Kidney epithelial cell (primary cell): ENCODE results near the gene BCL2L13. TPM values are rescaled to one million over a fixed set of nuclear protein-coding genes. Genes with fewer than 3 reads are reported as not detected.

Source experiments
- DNase-seq: peaks from one replicate; pipeline ENCODE4 v3.0.0-alpha.2; 2010; ENCODE audit warnings: low read depth
- H3K27me3 ChIP-seq: 2 replicates; pipeline ENCODE4 v1.6.0; 2011; ENCODE audit warnings: low read length; ENCODE audit not compliant: control insufficient read depth, insufficient read depth
- H3K36me3 ChIP-seq: 2 replicates; pipeline ENCODE4 v1.5.1; 2011; ENCODE audit warnings: low read length; ENCODE audit not compliant: control insufficient read depth, insufficient read depth
- H3K4me3 ChIP-seq: 2 replicates; pipeline ENCODE4 v1.5.1; 2011; ENCODE audit warnings: low read depth, mild to moderate bottlenecking, control low read depth, low read length
- total RNA-seq: library from RNA; depleted of rRNA; stranded (reverse); fragments of >200 nt; gene quantifications from 2 replicates; pipeline ENCODE4 v1.2.3, GENCODE V29; 2015
- TF ChIP-seq, protein P1 (sequence below): IDR thresholded peaks from 2 replicates; pipeline ENCODE4 v1.5.1; 2011; ENCODE audit warnings: mild to moderate bottlenecking, moderate library complexity, low read length, control low read depth, inconsistent platforms; ENCODE audit not compliant: insufficient read depth, poor library complexity, severe bottlenecking

The BCL2L13 gene
- total RNA-seq, 1 donor from 2014 or later, result 58.4 TPM

DNA sequence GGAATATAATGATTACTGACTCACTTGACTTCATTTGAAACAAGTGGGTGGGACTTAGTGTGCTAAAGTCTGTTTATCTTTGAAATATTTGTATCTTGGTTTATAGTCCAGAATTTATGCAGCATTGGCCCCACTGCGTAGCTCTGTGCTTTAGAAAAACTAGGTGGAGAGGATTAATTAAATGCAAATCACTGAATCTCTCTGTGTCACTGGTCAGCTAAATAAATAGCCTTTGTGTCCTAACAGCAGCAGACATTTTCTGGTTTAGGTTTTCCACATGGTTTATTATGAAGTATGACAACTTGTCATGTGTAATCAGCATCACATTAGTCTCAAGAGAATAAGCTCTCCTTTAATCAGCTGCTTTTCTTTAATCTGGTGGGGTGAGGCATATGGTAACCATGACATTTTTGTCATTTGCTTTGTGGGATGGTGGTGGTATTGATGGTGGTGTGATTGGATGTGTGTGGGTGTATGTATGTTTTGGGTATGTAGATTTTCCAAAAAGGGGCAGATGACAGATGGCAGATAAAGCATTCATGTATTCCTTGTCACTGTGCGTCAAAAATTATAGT, 33.9 kb downstream of the BCL2L13 start:
- H3K27me3 ChIP-seq, result no peaks in the 10 kb centered on the region
- no peaks in the 10 kb centered on the region for H3K36me3 ChIP-seq
- no peak overlapping the region for H3K4me3 ChIP-seq
- no peak for DNase-seq
- TF ChIP-seq, protein P1, sequence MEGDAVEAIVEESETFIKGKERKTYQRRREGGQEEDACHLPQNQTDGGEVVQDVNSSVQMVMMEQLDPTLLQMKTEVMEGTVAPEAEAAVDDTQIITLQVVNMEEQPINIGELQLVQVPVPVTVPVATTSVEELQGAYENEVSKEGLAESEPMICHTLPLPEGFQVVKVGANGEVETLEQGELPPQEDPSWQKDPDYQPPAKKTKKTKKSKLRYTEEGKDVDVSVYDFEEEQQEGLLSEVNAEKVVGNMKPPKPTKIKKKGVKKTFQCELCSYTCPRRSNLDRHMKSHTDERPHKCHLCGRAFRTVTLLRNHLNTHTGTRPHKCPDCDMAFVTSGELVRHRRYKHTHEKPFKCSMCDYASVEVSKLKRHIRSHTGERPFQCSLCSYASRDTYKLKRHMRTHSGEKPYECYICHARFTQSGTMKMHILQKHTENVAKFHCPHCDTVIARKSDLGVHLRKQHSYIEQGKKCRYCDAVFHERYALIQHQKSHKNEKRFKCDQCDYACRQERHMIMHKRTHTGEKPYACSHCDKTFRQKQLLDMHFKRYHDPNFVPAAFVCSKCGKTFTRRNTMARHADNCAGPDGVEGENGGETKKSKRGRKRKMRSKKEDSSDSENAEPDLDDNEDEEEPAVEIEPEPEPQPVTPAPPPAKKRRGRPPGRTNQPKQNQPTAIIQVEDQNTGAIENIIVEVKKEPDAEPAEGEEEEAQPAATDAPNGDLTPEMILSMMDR, result no peak

GRCh38 chr22:17674152-17674551, 35.6 kb downstream of the BCL2L13 start:
- no peaks in the 10 kb centered on the region for H3K27me3 ChIP-seq
- TF ChIP-seq, protein P1, result no peak
- H3K4me3 ChIP-seq, result no peak overlapping the region
- no peak for DNase-seq
- no peaks in the 10 kb centered on the region for H3K36me3 ChIP-seq

GRCh38 chr22:17675584-17675983, 37.0 kb downstream of the BCL2L13 start:
- TF ChIP-seq, protein P1, result no peak
- no peak for DNase-seq
- no peaks in the 10 kb centered on the region for H3K27me3 ChIP-seq
- no peaks in the 10 kb centered on the region for H3K36me3 ChIP-seq
- no peak overlapping the region for H3K4me3 ChIP-seq

GRCh38 chr22:17678817-17679385, 40.3 kb downstream of the BCL2L13 start:
- no peaks in the 10 kb centered on the region for H3K27me3 ChIP-seq
- no peak overlapping the region for H3K4me3 ChIP-seq
- TF ChIP-seq, protein P1, result no peak
- DNase-seq, result no peak
- no peaks in the 10 kb centered on the region for H3K36me3 ChIP-seq

DNA sequence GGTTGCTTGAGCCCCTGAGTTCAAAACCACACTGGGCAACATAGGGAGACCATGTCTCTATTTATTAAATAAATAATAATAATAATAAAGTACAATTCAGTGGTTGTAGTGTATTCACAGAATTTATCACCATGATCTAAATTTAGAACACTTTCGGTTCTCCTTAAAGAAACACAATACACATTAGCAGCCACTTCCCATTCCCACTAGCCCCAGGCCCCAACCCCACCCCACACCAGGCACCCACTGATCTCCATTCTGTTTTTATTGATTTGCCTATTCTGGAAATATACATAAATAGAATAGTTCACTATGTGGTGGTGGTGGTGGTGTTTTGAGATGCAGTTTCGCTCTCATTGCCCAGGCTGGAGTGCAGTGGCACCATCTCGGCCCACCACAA, 45.7 kb downstream of the BCL2L13 start:
- H3K4me3 ChIP-seq, result no peak overlapping the region
- TF ChIP-seq, protein P1, result no peak
- H3K27me3 ChIP-seq, result no peaks in the 10 kb centered on the region
- peaks cover 1% of the 10 kb centered on the region for H3K36me3 ChIP-seq
- DNase-seq, result no peak

- H3K4me3 ChIP-seq, result no peak overlapping the region
- H3K36me3 ChIP-seq, result peaks cover 1% of the 10 kb centered on the region
- no peaks in the 10 kb centered on the region for H3K27me3 ChIP-seq
- no peak for DNase-seq
- TF ChIP-seq, protein P1, result no peak
Measured at GRCh38 chr22:17692841-17693240, 54.3 kb downstream of the BCL2L13 start.
